ENCODE measurements around the gene ZER1.

- TF ChIP-seq CTCF (IDR thresholded peaks at IDR 0.05; ENCODE audit: control extremely low read depth in 1 of 3, insufficient read depth in 1 of 3, low read depth in 1 of 3, low read length in 3 of 3) (no peak), POLR2A (IDR thresholded peaks at IDR 0.05; ENCODE audit: control extremely low read depth in 1 of 2, low read depth in 2 of 2, low read length in 2 of 2) (peak in 1 of 2 experiments; percentile 56; a peak in 2 of 3 replicates), FOSL1 (IDR thresholded peaks at IDR 0.05; ENCODE audit: insufficient read depth, low read depth, low read length) (0 out of 2 replicates have a peak, but pooled peaks have one; percentile 56)
- TF ChIP-seq, protein P1, sequence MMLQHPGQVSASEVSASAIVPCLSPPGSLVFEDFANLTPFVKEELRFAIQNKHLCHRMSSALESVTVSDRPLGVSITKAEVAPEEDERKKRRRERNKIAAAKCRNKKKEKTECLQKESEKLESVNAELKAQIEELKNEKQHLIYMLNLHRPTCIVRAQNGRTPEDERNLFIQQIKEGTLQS (IDR thresholded peaks at IDR 0.05; ENCODE audit: insufficient read depth, low read depth, low read length): peak; percentile 65
These were observed 15.2 kb upstream of the ZER1 start, which contains the start of gene TBC1D13 for GRCh38 chr9:128786681-128787601.
